Coronary artery (tissue), 2 donors: ENCODE data around the gene BAHD1.

Source experiments
- DNase-seq: peaks from one replicate; pipeline ENCODE4 v3.0.0-alpha.2; 2017; ENCODE audit warnings: low spot score
- H3K27ac ChIP-seq, 2 donors: fragments of 200-600 bp; sonication (generic); one replicate each; pipeline ENCODE4 v1.5.1; 2016 to 2019
- H3K4me3 ChIP-seq: fragments of 200-600 bp; sonication (generic); 2 replicates; pipeline ENCODE4 v1.5.1; 2016; ENCODE audit warnings: mild to moderate bottlenecking, moderate library complexity
- TF ChIP-seq, protein P1 (sequence below): fragments of 200-600 bp; sonication (generic); IDR thresholded peaks from one replicate; pipeline ENCODE4 v1.5.1; 2019; ENCODE audit warnings: antibody characterized with exemption

BAHD1 gene

DNA sequence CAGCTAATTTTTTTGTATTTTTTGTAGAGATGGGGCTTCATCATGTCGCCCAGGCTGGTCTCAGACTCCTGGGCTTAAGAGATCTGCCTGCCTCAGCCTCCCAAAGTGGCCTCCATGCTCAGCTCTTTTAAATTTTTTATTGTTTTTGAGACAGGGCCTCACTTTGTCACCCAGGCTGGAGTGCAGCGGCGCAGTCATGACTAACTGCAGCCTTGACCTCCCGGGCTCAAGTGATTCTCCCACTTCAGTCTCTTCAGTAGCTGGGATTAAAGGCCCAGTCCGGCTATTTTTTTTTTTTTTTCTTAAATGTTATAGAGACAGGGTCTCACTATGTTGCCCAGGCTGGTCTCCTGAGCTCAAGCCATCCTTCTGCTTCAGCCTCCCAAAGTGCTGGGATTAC lies 15.1 kb upstream of the BAHD1 start:
- Histone ChIP-seq H3K27ac (no peak overlapping the region), H3K4me3 (no peak overlapping the region)
- no peak for DNase-seq
- TF ChIP-seq, protein P1, sequence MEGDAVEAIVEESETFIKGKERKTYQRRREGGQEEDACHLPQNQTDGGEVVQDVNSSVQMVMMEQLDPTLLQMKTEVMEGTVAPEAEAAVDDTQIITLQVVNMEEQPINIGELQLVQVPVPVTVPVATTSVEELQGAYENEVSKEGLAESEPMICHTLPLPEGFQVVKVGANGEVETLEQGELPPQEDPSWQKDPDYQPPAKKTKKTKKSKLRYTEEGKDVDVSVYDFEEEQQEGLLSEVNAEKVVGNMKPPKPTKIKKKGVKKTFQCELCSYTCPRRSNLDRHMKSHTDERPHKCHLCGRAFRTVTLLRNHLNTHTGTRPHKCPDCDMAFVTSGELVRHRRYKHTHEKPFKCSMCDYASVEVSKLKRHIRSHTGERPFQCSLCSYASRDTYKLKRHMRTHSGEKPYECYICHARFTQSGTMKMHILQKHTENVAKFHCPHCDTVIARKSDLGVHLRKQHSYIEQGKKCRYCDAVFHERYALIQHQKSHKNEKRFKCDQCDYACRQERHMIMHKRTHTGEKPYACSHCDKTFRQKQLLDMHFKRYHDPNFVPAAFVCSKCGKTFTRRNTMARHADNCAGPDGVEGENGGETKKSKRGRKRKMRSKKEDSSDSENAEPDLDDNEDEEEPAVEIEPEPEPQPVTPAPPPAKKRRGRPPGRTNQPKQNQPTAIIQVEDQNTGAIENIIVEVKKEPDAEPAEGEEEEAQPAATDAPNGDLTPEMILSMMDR = no peak

DNA sequence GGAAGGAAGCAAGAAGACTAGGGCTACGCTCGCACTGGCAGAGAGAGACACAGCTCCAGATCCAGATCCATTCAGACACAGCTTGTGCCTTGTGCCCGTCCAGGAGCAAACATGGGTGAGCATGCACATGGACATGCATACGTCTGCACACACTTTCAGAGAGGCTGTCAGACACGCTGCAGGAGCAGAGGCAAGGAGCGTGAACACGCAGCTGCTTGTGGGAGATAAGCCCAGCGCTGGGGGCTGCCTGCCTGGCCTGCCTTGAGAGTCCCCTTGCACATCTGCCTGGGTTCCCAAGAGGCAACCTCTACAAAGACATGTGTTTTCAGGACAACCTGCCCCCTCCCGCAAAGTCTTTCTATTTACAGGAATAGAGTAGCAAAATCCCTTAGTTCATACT lies 13.6 kb upstream of the BAHD1 start:
- TF ChIP-seq, protein P1 = no peak
- Histone ChIP-seq H3K4me3 (no peak overlapping the region), H3K27ac (no peak overlapping the region)
- no peak for DNase-seq

DNA sequence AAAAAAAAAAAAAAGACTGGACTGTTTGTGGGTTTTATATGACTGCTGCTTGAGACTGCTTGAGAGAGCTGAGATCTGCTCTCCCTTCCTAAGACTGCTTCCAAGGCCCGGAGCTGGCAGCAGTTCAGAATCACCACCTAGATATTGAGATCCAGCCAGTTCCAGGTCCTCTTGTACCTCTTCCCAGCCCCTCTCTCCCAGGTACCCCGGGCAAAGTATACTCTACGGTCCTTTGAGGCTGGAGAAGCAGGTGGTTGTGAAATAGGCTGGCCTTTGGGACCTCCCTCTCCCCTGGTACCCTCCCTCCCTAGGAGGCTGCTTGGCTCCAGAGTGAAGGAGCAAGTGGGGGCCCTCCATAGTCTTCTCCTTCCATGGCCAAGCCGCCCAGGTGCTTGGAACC lies 12.6 kb upstream of the BAHD1 start:
- Histone ChIP-seq H3K4me3 (no peak overlapping the region), H3K27ac (no peak overlapping the region)
- TF ChIP-seq, protein P1 = no peak
- DNase-seq = no peak

DNA sequence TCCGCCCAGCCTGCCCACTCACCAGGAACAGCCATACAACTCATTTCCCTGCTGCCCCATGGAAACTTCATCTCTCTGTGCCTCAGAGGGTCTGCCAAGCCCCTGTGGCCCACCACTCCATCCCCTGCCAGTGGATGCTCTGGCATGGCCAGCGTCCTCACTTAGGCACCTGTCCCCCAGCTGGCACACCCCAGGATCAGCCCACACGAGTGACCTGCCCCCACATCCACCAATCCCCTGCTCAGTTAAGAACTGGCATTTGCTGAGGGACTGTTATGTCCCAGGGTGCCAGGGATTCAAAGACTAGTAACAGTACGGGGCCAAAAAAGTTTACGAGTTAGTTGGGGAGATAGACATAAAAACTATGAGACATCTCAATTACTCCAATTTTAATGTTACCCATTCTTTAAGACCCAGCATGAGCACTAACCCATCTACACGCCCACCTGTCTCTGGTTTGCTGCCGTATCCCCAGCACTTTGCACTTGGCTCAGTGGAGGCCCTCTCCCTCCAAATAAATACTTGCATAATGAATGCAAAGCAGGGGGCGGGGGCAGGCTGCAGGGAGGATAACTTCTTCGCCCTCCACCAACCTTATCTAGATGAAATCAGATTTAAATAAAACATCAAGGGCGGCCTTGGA lies 11.6 kb upstream of the BAHD1 start:
- no peak for DNase-seq
- Histone ChIP-seq H3K4me3 (no peak overlapping the region), H3K27ac (no peak overlapping the region)
- TF ChIP-seq, protein P1 = no peak

DNA sequence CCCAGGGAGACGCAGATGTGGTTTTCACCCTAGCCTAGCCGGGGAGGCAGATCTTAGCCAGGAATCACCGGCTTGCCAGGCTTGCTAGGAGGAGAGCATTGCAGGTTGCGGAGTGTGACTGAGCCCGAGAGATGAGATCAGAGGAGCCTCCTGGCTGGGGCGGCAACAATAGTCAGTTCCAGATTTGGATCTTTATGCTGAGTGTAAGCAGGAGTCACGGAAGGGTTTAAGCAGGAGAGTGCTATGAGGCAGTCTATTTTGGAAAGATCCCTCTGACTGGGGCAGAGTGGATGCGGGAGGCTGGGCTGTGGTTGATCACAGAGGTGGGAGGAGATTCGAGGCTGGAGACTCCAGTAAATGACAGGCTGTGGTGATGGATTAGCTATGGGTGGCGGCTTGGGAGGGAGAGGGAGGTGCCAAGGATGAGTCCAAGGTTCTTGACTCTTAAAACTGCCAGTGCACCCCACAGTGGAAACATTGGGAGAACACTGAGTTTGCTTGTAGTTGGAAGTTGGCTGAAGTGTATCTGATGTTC lies 10.4 kb upstream of the BAHD1 start:
- H3K27ac ChIP-seq = no peak overlapping the region
- no peak overlapping the region for H3K4me3 ChIP-seq
- TF ChIP-seq, protein P1 = no peak
- DNase-seq = no peak

DNA sequence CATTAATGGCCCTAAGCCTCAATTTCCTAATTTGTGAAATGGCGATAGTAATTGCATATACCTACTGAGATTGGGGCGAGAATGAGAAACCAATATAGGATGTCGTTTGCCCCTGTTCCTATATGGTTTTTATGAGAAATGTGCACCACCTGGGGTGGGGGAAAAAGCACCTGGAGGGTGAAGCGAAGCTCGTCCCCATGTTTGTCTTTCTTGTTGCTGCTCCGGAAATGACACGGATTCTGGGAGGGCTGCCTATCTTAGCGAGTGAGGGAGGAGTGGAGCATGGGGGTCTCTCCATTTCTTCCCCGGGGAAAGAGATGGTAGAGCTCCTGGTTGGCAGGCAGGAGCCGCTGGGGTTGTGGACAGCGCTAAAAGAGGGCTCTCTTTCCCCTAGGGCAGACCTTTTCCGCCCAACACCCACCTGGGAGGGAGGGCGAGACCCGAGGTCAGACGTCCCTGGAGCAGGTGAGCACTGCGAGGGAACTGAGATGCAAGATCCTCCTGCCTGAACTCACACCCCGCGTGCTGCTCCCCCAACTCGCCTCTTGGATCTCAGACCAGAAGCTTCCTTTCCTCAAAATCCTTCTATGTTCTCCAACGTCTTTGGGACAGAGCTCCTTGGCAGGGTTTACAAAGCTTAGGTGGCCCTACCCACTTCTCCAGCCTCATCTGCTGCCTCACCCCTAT lies 5.6 kb upstream of the BAHD1 start:
- H3K4me3 ChIP-seq = no peak overlapping the region
- no peak for DNase-seq
- no peak overlapping the region for H3K27ac ChIP-seq
- TF ChIP-seq, protein P1 = no peak

DNA sequence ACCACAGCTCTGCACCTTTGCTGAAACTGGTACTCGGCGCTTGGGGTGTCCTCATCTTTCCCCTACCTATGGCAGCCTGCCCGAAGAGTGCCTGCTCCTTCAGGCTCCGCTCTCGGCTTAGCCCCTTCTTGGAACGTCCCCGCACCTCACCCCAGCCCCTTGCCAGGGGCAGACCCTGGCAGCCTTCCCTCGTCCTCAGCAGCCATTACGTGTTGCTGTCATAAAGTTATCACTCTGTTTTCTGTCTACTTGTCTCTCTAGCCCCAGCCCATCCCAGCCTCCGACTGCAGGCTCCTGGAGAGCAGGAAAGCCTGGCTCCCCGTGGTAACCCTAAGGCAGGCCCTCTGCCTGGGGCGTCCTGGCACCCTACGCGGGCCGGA lies 5.1 kb upstream of the BAHD1 start:
- no peak for DNase-seq
- H3K4me3 ChIP-seq = peak overlapping the region; percentile 71
- TF ChIP-seq, protein P1 = no peak
- no peak overlapping the region for H3K27ac ChIP-seq
